GM12892 (cell line): ENCODE measurements around the gene ARMC7.

ENCODE experiments used
- POLR2A ChIP-seq: IDR thresholded peaks from 2 replicates; pipeline ENCODE4 v1.6.1; 2011; ENCODE audit warnings: low read depth, low read length, control low read depth
- POLR2AphosphoS5 ChIP-seq: IDR thresholded peaks from 2 replicates; pipeline ENCODE4 v1.6.1; 2011; ENCODE audit warnings: low read depth, low read length, control low read depth

DNA sequence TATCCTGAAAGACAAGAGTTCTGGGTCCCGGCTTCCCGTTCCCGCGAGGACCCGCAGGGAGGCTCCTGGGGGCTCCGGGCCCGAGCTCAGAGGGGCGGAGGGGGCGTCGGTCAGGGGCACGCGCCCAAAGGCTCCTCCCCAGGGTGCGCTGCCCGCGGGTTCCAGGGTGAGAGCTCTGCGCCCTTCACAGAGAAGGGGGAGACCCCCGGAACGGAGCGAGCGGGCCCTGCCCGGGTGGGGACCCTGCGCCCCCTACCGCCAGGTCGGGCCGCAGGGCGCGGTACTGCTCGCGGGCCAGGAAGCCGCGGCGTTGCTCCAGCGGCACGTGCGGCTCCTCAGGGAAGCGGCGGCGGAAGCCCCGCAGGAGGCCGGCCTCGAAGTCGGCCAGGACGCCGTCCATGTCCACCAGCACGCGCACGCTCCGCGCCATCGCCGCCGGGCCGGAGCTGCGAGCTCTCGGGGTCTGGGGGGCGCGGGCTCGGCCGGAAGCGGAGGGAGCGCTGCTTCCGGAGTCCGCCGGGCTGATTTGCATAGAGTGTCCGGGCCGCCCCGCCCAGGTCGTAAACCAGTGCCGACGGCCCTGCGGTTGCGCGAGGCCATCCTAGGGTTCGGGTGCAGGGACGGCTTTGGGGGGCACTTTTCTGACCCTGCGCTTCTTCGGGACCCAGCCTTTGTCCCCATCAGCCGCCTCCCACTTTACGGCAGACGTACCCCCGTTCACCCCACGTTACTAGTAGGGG is 21.7 kb downstream of the ARMC7 start, which contains the start of gene NT5C:
- TF ChIP-seq POLR2A (peak; percentile 94), POLR2AphosphoS5 (peak; percentile 85)
